B cell (primary cell): ENCODE results near the gene CFAP97D2.

Source experiments
- EZH2 ChIP-seq: IDR thresholded peaks from 2 replicates; pipeline ENCODE4 v1.6.1; 2012; ENCODE audit warnings: borderline replicate concordance, low read depth, mild to moderate bottlenecking, moderate library complexity, low read length; ENCODE audit not compliant: insufficient read depth, poor library complexity, severe bottlenecking
- TF ChIP-seq, protein P1 (sequence below): fragments of 200-600 bp; IDR thresholded peaks from one replicate; pipeline ENCODE4 v1.8.0; 2022; ENCODE audit warnings: antibody characterized with exemption, mild to moderate bottlenecking

DNA sequence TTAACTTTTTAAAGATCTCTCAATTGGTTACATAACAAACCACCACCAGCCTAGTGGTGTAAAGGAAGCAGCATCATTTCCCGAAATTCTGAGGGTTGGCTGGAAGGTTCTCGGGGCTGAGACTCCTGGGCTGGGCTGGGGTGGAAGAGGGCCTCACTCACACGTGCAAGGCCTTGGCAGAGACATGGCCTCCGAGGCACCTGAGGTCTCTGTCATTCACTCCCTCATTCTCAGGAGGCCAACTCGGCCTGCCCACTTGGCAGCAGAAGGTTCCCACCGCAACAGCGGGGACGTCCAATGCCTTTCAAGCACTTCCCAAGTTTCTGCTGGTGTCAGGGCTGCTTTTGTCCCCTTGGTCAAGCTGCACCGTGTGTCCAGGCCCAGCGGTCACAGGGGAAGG, 28.0 kb upstream of the CFAP97D2 start:
- TF ChIP-seq, protein P1, sequence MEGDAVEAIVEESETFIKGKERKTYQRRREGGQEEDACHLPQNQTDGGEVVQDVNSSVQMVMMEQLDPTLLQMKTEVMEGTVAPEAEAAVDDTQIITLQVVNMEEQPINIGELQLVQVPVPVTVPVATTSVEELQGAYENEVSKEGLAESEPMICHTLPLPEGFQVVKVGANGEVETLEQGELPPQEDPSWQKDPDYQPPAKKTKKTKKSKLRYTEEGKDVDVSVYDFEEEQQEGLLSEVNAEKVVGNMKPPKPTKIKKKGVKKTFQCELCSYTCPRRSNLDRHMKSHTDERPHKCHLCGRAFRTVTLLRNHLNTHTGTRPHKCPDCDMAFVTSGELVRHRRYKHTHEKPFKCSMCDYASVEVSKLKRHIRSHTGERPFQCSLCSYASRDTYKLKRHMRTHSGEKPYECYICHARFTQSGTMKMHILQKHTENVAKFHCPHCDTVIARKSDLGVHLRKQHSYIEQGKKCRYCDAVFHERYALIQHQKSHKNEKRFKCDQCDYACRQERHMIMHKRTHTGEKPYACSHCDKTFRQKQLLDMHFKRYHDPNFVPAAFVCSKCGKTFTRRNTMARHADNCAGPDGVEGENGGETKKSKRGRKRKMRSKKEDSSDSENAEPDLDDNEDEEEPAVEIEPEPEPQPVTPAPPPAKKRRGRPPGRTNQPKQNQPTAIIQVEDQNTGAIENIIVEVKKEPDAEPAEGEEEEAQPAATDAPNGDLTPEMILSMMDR: no peak
- TF ChIP-seq EZH2: no peak
